IMR-90 (cell line): ENCODE results near the gene XDH.

Source experiments
- BHLHE40 ChIP-seq: fragments of 150-350 bp; IDR thresholded peaks from 2 replicates; pipeline ENCODE4 v1.6.1; 2016; ENCODE audit warnings: mild to moderate bottlenecking, low read depth, low read length
- CTCF ChIP-seq: conservative IDR thresholded peaks from 2 replicates; pipeline ENCODE4 v1.5.1; 2012; ENCODE audit warnings: mild to moderate bottlenecking, low read depth, low read length, improper control_type of control experiment
- FOS ChIP-seq: fragments of 150-350 bp; IDR thresholded peaks from 2 replicates; pipeline ENCODE4 v1.6.1; 2016; ENCODE audit warnings: low read depth, low read length
- NFE2L2 ChIP-seq: fragments of 150-350 bp; IDR thresholded peaks from 2 replicates; pipeline ENCODE4 v1.6.1; 2016; ENCODE audit warnings: low read depth, mild to moderate bottlenecking, low read length
- POLR2A ChIP-seq: IDR thresholded peaks from 2 replicates; pipeline ENCODE4 v1.6.1; 2012; ENCODE audit warnings: mild to moderate bottlenecking, low read depth, low read length
- RFX5 ChIP-seq: IDR thresholded peaks from 2 replicates; pipeline ENCODE4 v1.8.0; 2012; ENCODE audit warnings: low read depth, mild to moderate bottlenecking, low read length, moderate library complexity
- USF2 ChIP-seq: fragments of 150-350 bp; IDR thresholded peaks from 2 replicates; pipeline ENCODE4 v1.6.1; 2017; ENCODE audit warnings: mild to moderate bottlenecking, antibody characterized with exemption, low read length, low read depth

- TF ChIP-seq FOS (no peak), CTCF (no peak), RFX5 (no peak), POLR2A (no peak), NFE2L2 (no peak), BHLHE40 (no peak), USF2 (no peak)
Measured at GRCh38 chr2:31388736-31389135, 25.8 kb downstream of the XDH start.
